K562 (cell line): ENCODE data around the gene METTL25B. TPM values are rescaled to one million over a fixed set of nuclear protein-coding genes. Genes with fewer than 3 reads are reported as not detected.

Experiments used
- BMI1 ChIP-seq: fragments of 150-350 bp; IDR thresholded peaks from 2 replicates; pipeline ENCODE4 v1.6.1; 2014; ENCODE audit warnings: low read length
- CBX1 ChIP-seq: sonication (generic); IDR thresholded peaks from 2 replicates; pipeline ENCODE4 v1.6.1; 2016; ENCODE audit warnings: antibody characterized with exemption, low read depth, mild to moderate bottlenecking
- DNMT1 ChIP-seq: fragments of 450-650 bp; IDR thresholded peaks from 2 replicates; pipeline ENCODE4 v1.6.1; 2016; ENCODE audit warnings: antibody characterized with exemption, mild to moderate bottlenecking
- E2F8 ChIP-seq: fragments of 450-650 bp; IDR thresholded peaks from 2 replicates; pipeline ENCODE4 v1.7.1; 2018; ENCODE audit warnings: mild to moderate bottlenecking, low read depth; ENCODE audit not compliant: partially characterized antibody
- ELF2 ChIP-seq: fragments of 250-450 bp; sonication (Bioruptor Pico); IDR thresholded peaks from 2 replicates; pipeline ENCODE4 v1.5.0; 2021; ENCODE audit warnings: mild to moderate bottlenecking
- ESRRA ChIP-seq: fragments of 450-650 bp; IDR thresholded peaks from 2 replicates; pipeline ENCODE4 v1.6.1; 2014; ENCODE audit warnings: low read depth, mild to moderate bottlenecking, moderate library complexity, borderline replicate concordance
- ETS1 ChIP-seq: conservative IDR thresholded peaks from 2 replicates; pipeline ENCODE4 v1.6.1; 2011; ENCODE audit warnings: low read depth, mild to moderate bottlenecking, low read length; ENCODE audit not compliant: control insufficient read depth
- GABPA ChIP-seq: fragments of 200-800 bp; sonication (Bioruptor generic); conservative IDR thresholded peaks from 2 replicates; pipeline ENCODE4 v1.6.1; 2016; ENCODE audit warnings: low read depth, missing genetic modification characterization, missing compliant biosample characterization
- NFE2 ChIP-seq: IDR thresholded peaks from 2 replicates; pipeline ENCODE4 v1.6.1; 2014; ENCODE audit warnings: antibody characterized with exemption, low read depth
- PYGO2 ChIP-seq: fragments of 450-650 bp; IDR thresholded peaks from 2 replicates; pipeline ENCODE4 v1.6.1; 2016; ENCODE audit warnings: mild to moderate bottlenecking, missing genetic modification characterization, moderate library complexity, missing compliant biosample characterization
- RBBP5 ChIP-seq: fragments of 200-600 bp; sonication (generic); IDR thresholded peaks from 2 replicates; pipeline ENCODE4 v1.6.1; 2012; ENCODE audit warnings: borderline replicate concordance, mild to moderate bottlenecking, low read length, control low read depth, inconsistent platforms; ENCODE audit not compliant: insufficient read depth, poor library complexity, severe bottlenecking
- SMAD3 ChIP-seq: fragments of 450-650 bp; formaldehyde crosslinking; conservative IDR thresholded peaks from 2 replicates; pipeline ENCODE4 v1.4.0; 2020; ENCODE audit warnings: mild to moderate bottlenecking
- SMARCE1 ChIP-seq: fragments of 450-650 bp; IDR thresholded peaks from 2 replicates; pipeline ENCODE4 v1.7.1; 2016; ENCODE audit warnings: mild to moderate bottlenecking
- SMC3 ChIP-seq: conservative IDR thresholded peaks from 2 replicates; pipeline ENCODE4 v1.6.1; 2011; ENCODE audit warnings: low read depth, low read length, improper control_type of control experiment; ENCODE audit not compliant: insufficient read depth
- polyA plus RNA-seq, 8 experiments: library from polyadenylated mRNA; depleted of rRNA in 4 of 8; stranded (reverse) in 5 of 8; unstranded in 3 of 8; fragments of >200 nt; fragmentation: Nextera tagmentation in 2 of 8; fragmentation: Illumina TruSeq in 1 of 8; extraction: Ambion mirVana in 2 of 8; extraction: Trizol in 1 of 8; gene quantifications; 2 replicates each; pipeline versions ENCODE4 v1.2.1 to v1.2.3, GENCODE V29; 2011 to 2014; ENCODE audit warnings: inconsistent platforms in 1 of 8, missing spikeins in 1 of 8
- total RNA-seq, 7 experiments: library from RNA; depleted of rRNA in 6 of 7; stranded (reverse); fragments of >200 nt in 6 of 7; fragmentation: Illumina TruSeq in 2 of 7; extraction: Trizol in 2 of 7; gene quantifications; 2 replicates each; pipeline versions ENCODE4 v1.2.1 to v1.2.3, GENCODE V29; 2011 to 2021; ENCODE audit warnings: low replicate concordance in 1 of 7
- TF ChIP-seq, protein P1 (sequence below): fragments of 250-450 bp; sonication (Bioruptor Pico); IDR thresholded peaks from 2 replicates; pipeline ENCODE4 v1.4.0; 2020; ENCODE audit warnings: mild to moderate bottlenecking
- TF ChIP-seq, protein P2 (sequence below): sonication (generic); formaldehyde crosslinking; IDR thresholded peaks from 2 replicates; pipeline ENCODE4 v1.9.0; 2022; ENCODE audit warnings: mild to moderate bottlenecking, missing genetic modification reagents

The METTL25B gene
- total and polyA plus RNA-seq, 9 of the 15 experiments (the other 6 are each of a cell fraction or from before 2014, with no cell fraction given), result 7.7 to 48.3 (median 33.1) TPM

- TF ChIP-seq, protein P1, sequence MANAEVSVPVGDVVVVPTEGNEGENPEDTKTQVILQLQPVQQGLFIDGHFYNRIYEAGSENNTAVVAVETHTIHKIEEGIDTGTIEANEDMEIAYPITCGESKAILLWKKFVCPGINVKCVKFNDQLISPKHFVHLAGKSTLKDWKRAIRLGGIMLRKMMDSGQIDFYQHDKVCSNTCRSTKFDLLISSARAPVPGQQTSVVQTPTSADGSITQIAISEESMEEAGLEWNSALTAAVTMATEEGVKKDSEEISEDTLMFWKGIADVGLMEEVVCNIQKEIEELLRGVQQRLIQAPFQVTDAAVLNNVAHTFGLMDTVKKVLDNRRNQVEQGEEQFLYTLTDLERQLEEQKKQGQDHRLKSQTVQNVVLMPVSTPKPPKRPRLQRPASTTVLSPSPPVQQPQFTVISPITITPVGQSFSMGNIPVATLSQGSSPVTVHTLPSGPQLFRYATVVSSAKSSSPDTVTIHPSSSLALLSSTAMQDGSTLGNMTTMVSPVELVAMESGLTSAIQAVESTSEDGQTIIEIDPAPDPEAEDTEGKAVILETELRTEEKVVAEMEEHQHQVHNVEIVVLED (CRISPR knock-in tag), result peak; percentile 73
- TF ChIP-seq PYGO2 (tag) (0 out of 2 replicates have a peak, but pooled peaks have one; percentile 39), ESRRA (peak; percentile 5; the same call in 1 of the 2 replicates), ELF2 (CRISPR knock-in tag) (peak; percentile 92), BMI1 (no peak), SMAD3 (CRISPR knock-in tag) (no peak), SMC3 (0 out of 2 replicates have a peak, but pooled peaks have one; percentile 7), CBX1 (peak; percentile 3; the same call in 1 of the 2 replicates), E2F8 (peak; percentile 95), NFE2 (0 out of 2 replicates have a peak, but pooled peaks have one; percentile 25), GABPA (peak; percentile 98), DNMT1 (0 out of 2 replicates have a peak, but pooled peaks have one; percentile 37), SMARCE1 (no peak), RBBP5 (peak; percentile 31), ETS1 (peak; percentile 98)
- TF ChIP-seq, protein P2, sequence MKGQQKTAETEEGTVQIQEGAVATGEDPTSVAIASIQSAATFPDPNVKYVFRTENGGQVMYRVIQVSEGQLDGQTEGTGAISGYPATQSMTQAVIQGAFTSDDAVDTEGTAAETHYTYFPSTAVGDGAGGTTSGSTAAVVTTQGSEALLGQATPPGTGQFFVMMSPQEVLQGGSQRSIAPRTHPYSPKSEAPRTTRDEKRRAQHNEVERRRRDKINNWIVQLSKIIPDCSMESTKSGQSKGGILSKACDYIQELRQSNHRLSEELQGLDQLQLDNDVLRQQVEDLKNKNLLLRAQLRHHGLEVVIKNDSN (CRISPR knock-in tag), result peak; percentile 66
- TF ChIP-seq, all 486 proteins: peak for 189
These were observed 12.6 kb downstream of the METTL25B start, which contains the start of gene MRPL24 (continued) for GRCh38 chr1:156740741-156741480.
